HUES6 (cell line): ENCODE results near the gene RFC2.
A peak's percentile ranks its signal among the peaks of the same experiment; 100 is the strongest.

Experiments used
- H3K27ac ChIP-seq: 2 replicates; pipeline ENCODE4 v1.7.0; 2013; ENCODE audit warnings: low read depth, mild to moderate bottlenecking, low read length, inconsistent platforms
- H3K27me3 ChIP-seq: 2 replicates; pipeline ENCODE4 v1.6.1; 2013; ENCODE audit warnings: low read length; ENCODE audit not compliant: control insufficient read depth, insufficient read depth
- H3K36me3 ChIP-seq: 2 replicates; pipeline ENCODE4 v1.6.1; 2013; ENCODE audit warnings: low read length; ENCODE audit not compliant: control insufficient read depth, insufficient read depth
- H3K4me1 ChIP-seq: 2 replicates; pipeline ENCODE4 v1.6.1; 2013; ENCODE audit warnings: low read length; ENCODE audit not compliant: control insufficient read depth, insufficient read depth
- H3K4me3 ChIP-seq: 2 replicates; pipeline ENCODE4 v1.5.1; 2013; ENCODE audit warnings: low read depth, low read length
- H3K9ac ChIP-seq: one replicate; pipeline ENCODE4 v1.6.1; 2013; ENCODE audit warnings: mild to moderate bottlenecking, low read length
- H3K9me3 ChIP-seq: 2 replicates; pipeline ENCODE4 v1.6.1; 2013; ENCODE audit warnings: low read depth, low read length; ENCODE audit not compliant: control insufficient read depth, insufficient read depth

The RFC2 gene

GRCh38 chr7:74254129-74254857 lies at the start of gene RFC2:
Gene RFC2 (minus strand): TSS chr7:74254399. CDS start chr7:74254383, 16 bp downstream.
- H3K27ac ChIP-seq = peak within 1 kb of the TSS; percentile 95
- peaks cover 29% of the 10 kb centered on the region for H3K36me3 ChIP-seq
- H3K27me3 ChIP-seq = no peaks in the 10 kb centered on the region
- no peaks in the 10 kb centered on the region for H3K4me1 ChIP-seq
- no peaks in the 10 kb centered on the region for H3K9me3 ChIP-seq
- peak within 1 kb of the TSS; percentile 98 for H3K9ac ChIP-seq
- H3K4me3 ChIP-seq = peak within 1 kb of the TSS; percentile 95

- Histone ChIP-seq H3K36me3 (no peaks in the 10 kb centered on the region), H3K27me3 (no peaks in the 10 kb centered on the region), H3K4me3 (no peak overlapping the region), H3K4me1 (peaks cover 8% of the 10 kb centered on the region; the same call in 1 of the 2 replicates), H3K27ac (no peak overlapping the region), H3K9ac (no peak overlapping the region), H3K9me3 (no peaks in the 10 kb centered on the region)
Observed at GRCh38 chr7:74302745-74303221, 48.6 kb upstream of the RFC2 start.

- Histone ChIP-seq H3K27me3 (no peaks in the 10 kb centered on the region), H3K27ac (no peak overlapping the region), H3K9ac (no peak overlapping the region), H3K36me3 (peaks cover 4% of the 10 kb centered on the region; the same call in 1 of the 2 replicates), H3K4me1 (no peaks in the 10 kb centered on the region), H3K9me3 (no peaks in the 10 kb centered on the region), H3K4me3 (no peak overlapping the region)
Observed at GRCh38 chr7:74300926-74301325, 46.7 kb upstream of the RFC2 start.

- Histone ChIP-seq H3K27ac (no peak overlapping the region), H3K4me3 (no peak overlapping the region), H3K27me3 (no peaks in the 10 kb centered on the region), H3K36me3 (peaks cover 4% of the 10 kb centered on the region; the same call in 1 of the 2 replicates), H3K9me3 (no peaks in the 10 kb centered on the region), H3K4me1 (peaks cover 9% of the 10 kb centered on the region), H3K9ac (no peak overlapping the region)
Observed at GRCh38 chr7:74299401-74299800, 45.2 kb upstream of the RFC2 start.

- peaks cover 23% of the 10 kb centered on the region for H3K4me1 ChIP-seq
- H3K27me3 ChIP-seq = no peaks in the 10 kb centered on the region
- H3K27ac ChIP-seq = no peak overlapping the region
- no peak overlapping the region for H3K9ac ChIP-seq
- no peak overlapping the region for H3K4me3 ChIP-seq
- H3K36me3 ChIP-seq = peaks cover 4% of the 10 kb centered on the region; the same call in 1 of the 2 replicates
- H3K9me3 ChIP-seq = no peaks in the 10 kb centered on the region
Observed at GRCh38 chr7:74297516-74298233, 43.5 kb upstream of the RFC2 start.

- Histone ChIP-seq H3K4me1 (peaks cover 32% of the 10 kb centered on the region), H3K9ac (peak overlapping the region; percentile 3), H3K36me3 (peaks cover 4% of the 10 kb centered on the region; the same call in 1 of the 2 replicates), H3K4me3 (no peak overlapping the region), H3K9me3 (no peaks in the 10 kb centered on the region), H3K27me3 (peaks cover 4% of the 10 kb centered on the region), H3K27ac (0 out of 2 replicates have a peak overlapping the region, but pooled peaks have one; percentile 12)
Observed at GRCh38 chr7:74294191-74294998, 40.2 kb upstream of the RFC2 start.

GRCh38 chr7:74293577-74293908 lies 39.3 kb upstream of the RFC2 start:
- Histone ChIP-seq H3K4me3 (no peak overlapping the region), H3K4me1 (peaks cover 35% of the 10 kb centered on the region), H3K9ac (no peak overlapping the region)

GRCh38 chr7:74292757-74293576 lies 38.8 kb upstream of the RFC2 start:
- Histone ChIP-seq H3K27ac (no peak overlapping the region), H3K4me3 (no peak overlapping the region), H3K9ac (no peak overlapping the region)

More at GRCh38 chr7:74293577-74293908, 39.3 kb upstream of the RFC2 start:
- Histone ChIP-seq H3K9me3 (no peaks in the 10 kb centered on the region), H3K36me3 (peaks cover 4% of the 10 kb centered on the region; the same call in 1 of the 2 replicates), H3K27ac (no peak overlapping the region), H3K27me3 (peaks cover 7% of the 10 kb centered on the region)

GRCh38 chr7:74291535-74291934 lies 37.3 kb upstream of the RFC2 start:
- no peak overlapping the region for H3K9ac ChIP-seq

More at GRCh38 chr7:74292757-74293576, 38.8 kb upstream of the RFC2 start:
- peaks cover 40% of the 10 kb centered on the region for H3K4me1 ChIP-seq
- peaks cover 4% of the 10 kb centered on the region; the same call in 1 of the 2 replicates for H3K36me3 ChIP-seq
- H3K27me3 ChIP-seq = peaks cover 9% of the 10 kb centered on the region
- H3K9me3 ChIP-seq = no peaks in the 10 kb centered on the region

GRCh38 chr7:74290981-74291441 lies 36.8 kb upstream of the RFC2 start:
- H3K27ac ChIP-seq = no peak overlapping the region

More at GRCh38 chr7:74291535-74291934, 37.3 kb upstream of the RFC2 start:
- peaks cover 4% of the 10 kb centered on the region; the same call in 1 of the 2 replicates for H3K36me3 ChIP-seq
- H3K9me3 ChIP-seq = no peaks in the 10 kb centered on the region
- H3K27me3 ChIP-seq = peaks cover 9% of the 10 kb centered on the region
- peaks cover 40% of the 10 kb centered on the region for H3K4me1 ChIP-seq
- H3K4me3 ChIP-seq = no peak overlapping the region
- H3K27ac ChIP-seq = no peak overlapping the region

More at GRCh38 chr7:74290981-74291441, 36.8 kb upstream of the RFC2 start:
- H3K27me3 ChIP-seq = peaks cover 9% of the 10 kb centered on the region
- no peak overlapping the region for H3K9ac ChIP-seq
- H3K36me3 ChIP-seq = 0 out of 2 replicates have a peak, but pooled peaks cover under 1% of the 10 kb centered on the region
- no peaks in the 10 kb centered on the region for H3K9me3 ChIP-seq
- H3K4me3 ChIP-seq = peak overlapping the region; percentile 94
- H3K4me1 ChIP-seq = peaks cover 40% of the 10 kb centered on the region
